GM23248 (cell line): Measurements from ENCODE around the gene OR2T2. TPM values are rescaled to one million over a fixed set of nuclear protein-coding genes. Genes with fewer than 3 reads are reported as not detected.
"Not testable (repeated sequence)": the region's sequence is repeated elsewhere in the genome, so short reads cannot be mapped to it uniquely, and the experiment has no call there.

Experiments used
- DNase-seq: peaks from one replicate; pipeline ENCODE4 v3.0.0-alpha.2; 2015
- H2AFZ ChIP-seq: fragments of 200-600 bp; sonication (generic); 2 replicates; pipeline ENCODE4 v1.6.1; 2016; ENCODE audit warnings: antibody characterized with exemption
- H3F3A ChIP-seq: fragments of 200-600 bp; sonication (generic); 2 replicates; pipeline ENCODE4 v1.6.1; 2016; ENCODE audit warnings: mild to moderate bottlenecking, antibody characterized with exemption, mixed run types; ENCODE audit not compliant: insufficient read depth
- H3K27ac ChIP-seq: fragments of 200-600 bp; sonication (generic); 2 replicates; pipeline ENCODE4 v1.5.1; 2016; ENCODE audit warnings: mild to moderate bottlenecking
- H3K27me3 ChIP-seq: fragments of 200-600 bp; sonication (generic); replicated peaks from 2 replicates; pipeline ENCODE4 v1.6.1; 2016; ENCODE audit warnings: mild to moderate bottlenecking; ENCODE audit not compliant: insufficient read depth
- H3K36me3 ChIP-seq: fragments of 200-600 bp; sonication (generic); 2 replicates; pipeline ENCODE4 v1.6.1; 2016; ENCODE audit warnings: low read depth, mild to moderate bottlenecking
- H3K4me1 ChIP-seq: fragments of 200-600 bp; sonication (generic); 2 replicates; pipeline ENCODE4 v1.6.1; 2016; ENCODE audit warnings: mild to moderate bottlenecking; ENCODE audit not compliant: insufficient read depth
- H3K4me2 ChIP-seq: fragments of 200-600 bp; sonication (generic); one replicate; pipeline ENCODE4 v1.6.1; 2016; ENCODE audit warnings: mild to moderate bottlenecking; ENCODE audit not compliant: unreplicated experiment
- H3K4me3 ChIP-seq: fragments of 200-600 bp; sonication (generic); 2 replicates; pipeline ENCODE4 v1.5.1; 2016; ENCODE audit warnings: mild to moderate bottlenecking
- H3K79me2 ChIP-seq: fragments of 200-600 bp; sonication (generic); 2 replicates; pipeline ENCODE4 v1.6.1; 2016; ENCODE audit warnings: mild to moderate bottlenecking; ENCODE audit not compliant: insufficient read depth
- H3K9ac ChIP-seq: fragments of 200-600 bp; sonication (generic); 2 replicates; pipeline ENCODE4 v1.6.1; 2016; ENCODE audit warnings: mild to moderate bottlenecking
- H3K9me2 ChIP-seq: fragments of 200-600 bp; sonication (generic); 2 replicates; pipeline ENCODE4 v1.6.1; 2016; ENCODE audit warnings: mixed run types, mild to moderate bottlenecking, moderate library complexity; ENCODE audit not compliant: insufficient read depth
- H3K9me3 ChIP-seq: fragments of 200-600 bp; sonication (generic); one replicate; pipeline ENCODE4 v1.6.1; 2017; ENCODE audit warnings: low read depth
- H4K20me1 ChIP-seq: fragments of 200-600 bp; sonication (generic); 2 replicates; pipeline ENCODE4 v1.6.0; 2016; ENCODE audit not compliant: insufficient read depth
- WGBS, 2 experiments: methylation state at CpG; one replicate each; pipeline ENCODE4 v1.1.6; 2015 to 2017; ENCODE audit warnings: low lambda C conversion rate in 2 of 2, low coverage in 1 of 2; ENCODE audit errors: missing lambda C conversion rate in 2 of 2; 5-methylcytosine and 5-hydroxymethylcytosine counted together
- in situ Hi-C: fragments of 300-500 bp; cut with MboI; formaldehyde crosslinking; loops from 2 replicates; pipeline ENCODE4 v1.15.0; 2020
- polyA plus RNA-seq: library from polyadenylated mRNA; unstranded; fragments of >200 nt; fragmentation: Nextera tagmentation; extraction: Ambion mirVana; gene quantifications from 2 replicates; pipeline ENCODE4 v1.2.1, GENCODE V29; 2016
- total RNA-seq: library from RNA; depleted of rRNA; stranded (reverse); fragments of >200 nt; shearing (Covaris generic); gene quantifications from 2 replicates; pipeline ENCODE4 v1.2.3, GENCODE V29; 2014; rRNA removed

OR2T2 gene
- total and polyA plus RNA-seq, 2 experiments from 2014 or later, result not detected

GRCh38 chr1:248500305-248501035, 55.0 kb downstream of the OR2T2 start:
- H3K9me3 ChIP-seq, H3F3A ChIP-seq, H2AFZ ChIP-seq, H3K9me2 ChIP-seq, H3K27ac ChIP-seq, H3K4me3 ChIP-seq, H3K4me2 ChIP-seq, H3K36me3 ChIP-seq, H3K9ac ChIP-seq, H3K79me2 ChIP-seq, H3K27me3 ChIP-seq, H4K20me1 ChIP-seq, H3K4me1 ChIP-seq, DNase-seq, in situ Hi-C loops: not testable (repeated sequence)
- 7 to 19% methylated on average over 1 of the region's 2 CpGs for WGBS, 2 experiments

Other genes starting within 250 kb of the OR2T2 start
- gene OR2M3, start 248.4 kb upstream of the OR2T2 start, total RNA-seq, result not detected in 2 replicates
- gene OR2M3, start 248.4 kb upstream of the OR2T2 start, polyA plus RNA-seq, result not detected in 2 replicates
- gene OR2M4, start 214.2 kb upstream of the OR2T2 start, total RNA-seq, result not detected in 2 replicates
- not detected in 2 replicates for gene OR2M4, start 214.2 kb upstream of the OR2T2 start, polyA plus RNA-seq
- not detected in 2 replicates for gene OR2T33, start 167.7 kb upstream of the OR2T2 start, total RNA-seq
- gene OR2T33, start 167.7 kb upstream of the OR2T2 start, polyA plus RNA-seq, result not detected in 2 replicates
- gene OR2T12, start 142.2 kb upstream of the OR2T2 start, total RNA-seq, result not detected in 2 replicates
- not detected in 2 replicates for gene OR2T12, start 142.2 kb upstream of the OR2T2 start, polyA plus RNA-seq
- not detected in 2 replicates for gene OR2M7, start 121.1 kb upstream of the OR2T2 start, total RNA-seq
- gene OR2M7, start 121.1 kb upstream of the OR2T2 start, polyA plus RNA-seq, result not detected in 2 replicates
- not detected in 2 replicates for gene OR14C36, start 96.9 kb upstream of the OR2T2 start, total RNA-seq
- gene OR14C36, start 96.9 kb upstream of the OR2T2 start, polyA plus RNA-seq, result not detected in 2 replicates
- gene OR2T4, start 84.0 kb upstream of the OR2T2 start, total RNA-seq, result not detected in 2 replicates
- not detected in 2 replicates for gene OR2T4, start 84.0 kb upstream of the OR2T2 start, polyA plus RNA-seq
- gene OR2T6, start 69.9 kb upstream of the OR2T2 start, total RNA-seq, result not detected in 2 replicates
- gene OR2T6, start 69.9 kb upstream of the OR2T2 start, polyA plus RNA-seq, result not detected in 2 replicates
- not detected in 2 replicates for gene OR2T1, start 42.6 kb upstream of the OR2T2 start, total RNA-seq
- gene OR2T1, start 42.6 kb upstream of the OR2T2 start, polyA plus RNA-seq, result not detected in 2 replicates
- not detected in 2 replicates for gene OR2T3, start 27.7 kb downstream of the OR2T2 start, total RNA-seq
- not detected in 2 replicates for gene OR2T3, start 27.7 kb downstream of the OR2T2 start, polyA plus RNA-seq
- not detected in 2 replicates for gene OR2T5, start 43.0 kb downstream of the OR2T2 start, total RNA-seq
- gene OR2T5, start 43.0 kb downstream of the OR2T2 start, polyA plus RNA-seq, result not detected in 2 replicates
- not detected in 2 replicates for gene OR2G6, start 62.4 kb downstream of the OR2T2 start, total RNA-seq
- not detected in 2 replicates for gene OR2G6, start 62.4 kb downstream of the OR2T2 start, polyA plus RNA-seq
- gene OR2T29, start 117.1 kb downstream of the OR2T2 start, total RNA-seq, result not detected in 2 replicates
- not detected in 2 replicates for gene OR2T29, start 117.1 kb downstream of the OR2T2 start, polyA plus RNA-seq
- not detected in 2 replicates for gene OR2T34, start 129.1 kb downstream of the OR2T2 start, total RNA-seq
- not detected in 2 replicates for gene OR2T34, start 129.1 kb downstream of the OR2T2 start, polyA plus RNA-seq
- gene OR2T10, start 152.1 kb downstream of the OR2T2 start, total RNA-seq, result not detected in 2 replicates
- gene OR2T10, start 152.1 kb downstream of the OR2T2 start, polyA plus RNA-seq, result not detected in 2 replicates
- not detected in 2 replicates for gene OR2T11, start 189.5 kb downstream of the OR2T2 start, total RNA-seq
- gene OR2T11, start 189.5 kb downstream of the OR2T2 start, polyA plus RNA-seq, result not detected in 2 replicates
- not detected in 2 replicates for gene OR2T35, start 199.6 kb downstream of the OR2T2 start, total RNA-seq
- not detected in 2 replicates for gene OR2T35, start 199.6 kb downstream of the OR2T2 start, polyA plus RNA-seq
- not detected in 2 replicates for gene OR2T27, start 209.9 kb downstream of the OR2T2 start, total RNA-seq
- gene OR2T27, start 209.9 kb downstream of the OR2T2 start, polyA plus RNA-seq, result not detected in 2 replicates